ENCODE data around the gene USP7.

USP7 gene

GRCh38 chr16:8955828-8956227 lies 7.9 kb downstream of the USP7 start:
- FAIRE-seq: no peak

GRCh38 chr16:8953064-8953463 lies 10.6 kb downstream of the USP7 start:
- DNase-seq (ENCODE audit: insufficient read length, low spot score): no peak
- FAIRE-seq: no peak

More at GRCh38 chr16:8955828-8956227, 7.9 kb downstream of the USP7 start:
- DNase-seq (ENCODE audit: insufficient read length, low spot score): no peak

DNA sequence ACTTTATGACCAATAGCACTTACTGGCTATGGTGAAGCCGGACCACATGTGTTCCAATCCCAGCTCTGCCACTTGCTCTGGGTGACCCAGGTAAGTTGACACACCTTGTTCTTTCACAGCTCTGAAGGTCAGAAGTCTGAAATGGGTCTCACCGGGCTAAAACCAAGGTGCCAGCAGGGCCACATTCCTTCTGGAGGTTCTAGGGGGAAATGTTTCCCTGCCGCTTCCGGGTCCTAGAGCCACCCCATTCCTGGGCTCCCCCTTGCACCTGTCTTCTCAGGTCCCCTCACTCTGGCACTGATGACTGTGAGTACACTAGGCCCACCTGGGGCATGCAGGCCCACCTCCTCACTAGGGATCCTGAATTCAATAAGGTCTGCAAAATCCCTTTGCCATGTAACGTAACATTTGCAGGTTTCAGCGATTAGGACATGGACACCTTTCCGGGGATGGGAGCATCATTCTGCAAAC lies 11.4 kb downstream of the USP7 start:
- FAIRE-seq: no peak
- DNase-seq (ENCODE audit: insufficient read length, low spot score): no peak

DNA sequence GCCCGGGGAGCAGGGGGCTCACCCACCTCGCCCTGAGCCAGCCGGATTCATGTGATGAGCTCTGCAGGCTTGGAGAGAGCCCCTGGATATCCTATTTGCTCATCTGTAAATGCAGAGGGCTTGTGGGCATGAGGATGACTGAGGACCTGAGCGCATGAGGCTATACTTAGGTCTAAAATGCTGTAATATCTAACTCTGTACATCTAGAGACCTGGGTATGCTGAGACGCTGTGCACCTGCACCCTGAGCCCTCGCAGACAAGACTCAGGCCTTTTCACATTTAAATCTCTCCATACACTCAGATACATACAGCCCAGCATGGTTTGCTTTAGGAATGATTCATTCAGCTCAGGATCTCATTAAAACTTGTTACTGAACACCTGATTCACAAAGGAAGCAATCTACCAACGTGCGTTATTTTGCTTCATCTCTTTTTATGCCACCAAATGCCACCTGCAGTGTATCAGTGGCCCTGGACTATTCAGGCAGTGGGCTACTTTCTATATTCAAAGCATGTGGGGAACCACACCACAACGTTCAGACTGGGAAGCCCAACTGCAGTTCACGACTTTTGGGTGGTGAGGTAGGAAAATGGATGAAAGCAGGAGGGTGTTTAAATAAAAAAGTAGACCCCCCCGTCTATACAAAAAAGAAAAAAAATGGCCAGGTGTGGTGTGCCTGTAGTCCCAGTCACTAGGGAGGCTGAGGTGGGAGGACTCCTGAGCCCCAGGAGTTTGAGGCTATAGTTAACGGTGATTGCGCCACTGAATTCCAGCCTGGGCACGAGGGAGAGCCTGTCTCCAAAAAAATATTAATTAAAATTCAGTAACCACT lies 12.0 kb downstream of the USP7 start:
- DNase-seq (ENCODE audit: insufficient read length, low spot score) (no peak), FAIRE-seq (peak; percentile 48)

DNA sequence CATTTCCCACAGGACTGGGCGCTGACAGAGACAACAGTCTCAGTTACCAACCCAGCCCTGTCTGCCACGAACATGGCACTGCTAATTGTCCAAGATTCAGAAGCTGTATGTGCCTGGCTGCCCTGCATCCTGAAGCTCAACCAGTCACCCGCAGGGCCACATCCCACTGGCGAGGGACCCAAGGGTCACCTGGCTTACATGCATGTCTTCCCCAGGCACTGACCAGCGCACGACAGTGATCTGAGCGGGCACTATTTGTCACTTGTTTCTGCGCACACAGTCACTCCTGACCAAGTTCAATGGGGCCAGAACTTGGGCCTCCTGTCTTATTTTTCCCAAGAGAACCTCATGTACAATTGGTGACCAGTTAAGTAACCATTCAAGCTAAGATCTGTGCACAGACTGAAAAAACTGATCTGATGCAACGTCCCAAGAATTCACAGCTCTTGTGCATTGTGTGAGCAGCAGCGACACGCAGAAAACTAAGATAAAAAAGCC lies 13.1 kb downstream of the USP7 start:
- FAIRE-seq (no peak), DNase-seq (ENCODE audit: insufficient read length, low spot score) (no peak)

DNA sequence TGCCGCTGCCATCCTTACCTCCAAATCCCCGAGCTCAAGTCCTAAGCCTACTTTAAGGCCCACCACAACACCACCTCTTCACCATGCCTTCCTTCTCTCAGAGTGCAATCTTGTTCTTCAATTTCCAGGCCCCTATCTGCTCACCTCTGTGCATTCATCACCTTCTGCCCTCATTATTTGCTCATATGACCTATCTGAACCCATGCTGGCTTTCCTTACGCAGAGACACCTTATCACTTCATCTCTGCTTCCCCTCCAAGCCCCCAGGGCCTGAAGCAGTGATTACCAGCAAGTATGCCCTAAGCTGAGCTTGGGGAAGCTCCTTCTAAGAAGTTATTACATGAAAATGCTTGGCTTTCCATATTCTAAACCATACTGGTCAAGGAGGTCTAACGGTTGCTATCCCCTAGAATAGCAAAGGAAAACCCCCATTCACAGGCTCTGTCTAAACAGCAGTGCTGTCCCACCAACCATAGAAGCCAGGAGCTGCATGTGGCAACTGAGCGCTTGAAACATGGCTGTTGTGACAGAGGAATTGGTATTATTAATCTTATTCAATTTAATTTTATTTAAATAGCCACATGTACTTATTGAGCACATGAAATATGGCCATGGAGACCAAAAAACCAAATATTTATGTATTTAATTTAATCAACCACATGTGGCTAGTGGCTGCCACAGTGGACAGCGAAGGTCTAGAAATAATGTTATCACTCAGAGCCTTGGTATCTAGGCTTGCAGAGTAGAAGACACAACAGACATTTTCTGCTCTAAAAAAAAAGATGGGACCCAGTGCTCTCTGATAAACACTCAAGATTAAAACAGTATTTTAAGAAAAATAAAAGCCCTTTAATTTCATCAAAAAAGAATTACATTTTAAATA lies 13.9 kb downstream of the USP7 start:
- DNase-seq (ENCODE audit: insufficient read length, low spot score) (no peak), FAIRE-seq (no peak)

DNA sequence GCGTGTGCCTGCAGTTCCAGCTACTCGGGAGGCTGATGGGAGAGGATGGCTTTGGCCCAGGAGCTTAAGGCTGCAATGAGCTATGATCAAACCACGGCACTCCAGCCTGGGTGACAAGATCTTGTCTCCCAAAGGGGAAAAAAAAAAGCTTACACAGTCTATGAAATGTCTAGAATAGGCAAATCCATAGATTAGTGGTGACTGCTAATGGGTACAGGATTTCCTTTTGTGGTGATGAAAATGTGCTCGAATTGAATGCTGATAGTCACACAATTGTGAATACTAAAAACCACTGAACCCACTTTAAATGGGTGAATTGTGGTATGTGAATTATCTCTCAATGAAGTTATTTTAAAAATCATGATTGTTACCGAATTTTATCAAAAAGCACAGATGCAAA lies 14.9 kb downstream of the USP7 start:
- DNase-seq (ENCODE audit: insufficient read length, low spot score) (no peak), FAIRE-seq (no peak)

DNA sequence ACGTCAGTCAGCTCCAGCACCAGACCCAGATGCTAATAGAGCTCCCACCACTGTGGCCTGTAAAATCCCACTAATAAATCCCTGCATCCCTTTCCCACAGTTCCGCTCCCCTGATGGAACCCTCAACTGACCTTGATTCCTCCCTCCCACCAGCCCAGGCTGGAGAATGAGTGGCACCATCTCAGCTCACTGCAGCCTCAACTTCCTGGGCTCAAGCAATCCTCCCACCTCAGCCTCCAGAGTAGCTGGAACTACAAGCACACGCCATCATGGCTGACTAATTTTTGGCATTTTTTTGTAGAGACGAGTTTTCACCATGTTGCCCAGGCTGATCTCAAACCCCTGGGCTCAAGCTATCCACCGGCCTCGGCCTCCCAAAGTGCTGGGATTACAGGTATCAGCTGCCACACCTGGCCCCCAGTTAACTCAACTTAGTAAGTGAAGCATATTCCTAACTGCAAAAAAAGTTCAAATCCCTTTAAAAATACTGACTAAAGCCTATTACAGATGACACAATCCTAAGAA lies 15.6 kb downstream of the USP7 start:
- DNase-seq (ENCODE audit: insufficient read length, low spot score): no peak
- FAIRE-seq: no peak

GRCh38 chr16:8946544-8946943 lies 17.2 kb downstream of the USP7 start:
- DNase-seq (ENCODE audit: insufficient read length, low spot score) (no peak), FAIRE-seq (no peak)

GRCh38 chr16:8945626-8946296 lies 17.9 kb downstream of the USP7 start:
- DNase-seq (ENCODE audit: insufficient read length, low spot score): no peak
- FAIRE-seq: no peak

- peak; percentile 72 for FAIRE-seq
These were observed 19.5 kb downstream of the USP7 start for GRCh38 chr16:8943966-8944759.

DNA sequence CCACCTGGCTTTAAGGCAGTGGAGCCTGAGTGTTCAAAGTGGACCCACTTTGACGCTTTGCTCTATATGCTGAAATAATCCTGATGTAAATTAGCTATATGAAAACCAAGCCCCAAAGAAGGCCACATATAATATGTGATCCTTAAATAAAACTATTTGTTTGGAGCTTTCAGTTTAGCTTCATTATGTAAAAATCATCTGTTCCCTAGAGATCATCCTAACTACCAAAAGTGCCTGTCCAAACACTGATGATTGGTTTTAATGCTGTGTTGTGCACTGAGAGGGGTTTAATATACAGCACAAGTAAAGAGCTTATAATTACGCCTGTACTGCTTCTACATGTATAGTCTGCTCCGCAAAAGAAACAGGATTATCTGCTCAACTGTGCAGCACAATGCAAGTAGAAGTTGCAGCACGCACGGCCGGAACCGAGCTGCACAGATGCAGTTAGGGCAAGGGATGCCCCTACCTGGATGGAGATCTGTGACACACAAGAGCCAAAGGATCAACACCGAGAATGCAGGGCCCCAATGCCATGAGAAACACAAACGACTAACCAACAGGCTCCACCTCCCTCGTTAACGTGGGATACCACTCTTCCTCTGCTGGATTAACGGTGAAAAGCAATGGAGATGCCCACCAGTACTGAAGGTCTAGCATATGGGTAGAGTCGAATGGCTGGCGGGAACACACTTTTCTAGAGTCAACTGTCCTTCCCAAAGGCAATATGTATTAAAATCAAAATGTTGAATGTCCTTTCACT lies 20.5 kb downstream of the USP7 start:
- FAIRE-seq: no peak
- DNase-seq (ENCODE audit: insufficient read length, low spot score): no peak

More at GRCh38 chr16:8943966-8944759, 19.5 kb downstream of the USP7 start:
- no peak for DNase-seq (ENCODE audit: insufficient read length, low spot score)

- DNase-seq (ENCODE audit: insufficient read length, low spot score) (no peak), FAIRE-seq (no peak)
These were observed 21.9 kb downstream of the USP7 start for GRCh38 chr16:8941718-8942344.

DNA sequence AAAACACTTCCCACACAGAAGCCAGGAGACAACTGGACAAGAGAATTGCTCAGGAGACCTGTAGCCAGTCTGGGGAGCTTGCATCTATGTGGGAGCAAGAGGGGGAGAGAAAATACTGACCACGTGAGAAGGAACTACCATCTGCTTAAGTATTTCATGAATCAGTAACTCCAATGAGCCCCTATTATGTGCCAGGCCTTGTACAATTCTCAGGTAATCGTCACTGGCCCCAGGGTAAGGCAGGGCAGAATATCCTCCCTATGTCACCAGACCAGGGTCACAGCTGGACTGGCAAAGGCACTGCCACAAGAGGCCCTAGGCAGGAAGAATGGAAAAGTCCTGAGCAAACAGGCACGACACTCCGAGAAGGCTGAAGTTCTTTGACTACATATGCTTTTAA lies 25.9 kb downstream of the USP7 start:
- FAIRE-seq (no peak), DNase-seq (ENCODE audit: insufficient read length, low spot score) (no peak)

- FAIRE-seq (no peak), DNase-seq (ENCODE audit: insufficient read length, low spot score) (no peak)
These were observed 27.3 kb downstream of the USP7 start for GRCh38 chr16:8936421-8936820.

DNA sequence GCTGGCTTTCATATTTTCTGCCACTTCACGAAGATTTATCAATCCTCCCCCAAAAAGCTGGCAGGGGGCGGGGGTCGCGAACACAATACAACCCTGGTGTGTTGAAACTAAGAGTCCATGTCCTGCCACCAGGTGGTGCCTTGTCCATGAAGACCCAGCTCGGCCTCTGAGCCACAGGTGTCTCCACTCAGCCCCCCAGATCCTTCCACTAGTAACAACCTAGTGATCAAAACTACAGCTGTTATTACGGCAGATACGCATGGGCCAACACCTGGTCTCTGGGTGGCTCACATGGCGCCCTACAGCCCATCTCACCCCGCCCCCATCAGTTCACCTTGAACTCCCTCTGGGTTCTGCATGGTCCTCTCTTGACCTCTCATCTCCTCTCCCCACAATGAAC lies 27.7 kb downstream of the USP7 start:
- DNase-seq (ENCODE audit: insufficient read length, low spot score) (no peak), FAIRE-seq (peak; percentile 49)

GRCh38 chr16:8934601-8935000 lies 29.1 kb downstream of the USP7 start:
- no peak for DNase-seq (ENCODE audit: insufficient read length, low spot score)
- no peak for FAIRE-seq

DNA sequence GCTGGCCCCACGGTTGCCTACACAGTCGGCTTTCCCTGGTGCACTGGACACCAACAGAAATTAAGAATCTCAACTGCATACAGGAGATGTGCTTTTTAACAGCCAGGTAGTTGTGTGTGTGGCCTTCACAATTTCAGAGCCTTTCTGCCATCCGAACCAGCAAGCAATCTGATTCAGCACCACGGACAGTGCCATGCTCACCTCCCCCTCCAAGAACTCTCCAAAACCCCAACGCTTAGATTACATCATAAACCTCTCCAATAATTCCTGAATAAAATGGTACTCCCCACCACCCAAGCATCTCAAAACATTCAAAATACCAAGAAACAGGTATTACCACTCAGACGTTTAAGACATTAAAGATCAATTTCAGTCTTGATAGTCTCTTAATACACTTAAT lies 31.8 kb downstream of the USP7 start:
- DNase-seq (ENCODE audit: insufficient read length, low spot score): no peak
- no peak for FAIRE-seq

Data from GM19239 (cell line).